Measurements from ENCODE around the gene CNTLN. TPM values are rescaled to one million over a fixed set of nuclear protein-coding genes. Genes with fewer than 3 reads are reported as not detected.

The CNTLN gene
- total RNA-seq, 1 experiment from 2014 or later, result 15.0 TPM

- no peak overlapping the region for H4K8ac ChIP-seq (replicated peaks; ENCODE audit: insufficient read length, low read depth, low read length)
- DNase-seq, result no peak
- Mint-ChIP-seq H3K9me3 (no peaks in the 10 kb centered on the region), H3K27me3 (ENCODE audit: low read depth) (no peaks in the 10 kb centered on the region), H3K4me1 (peaks cover 16 to 21% of the 10 kb centered on the region in 2 experiments), H3K36me3 (ENCODE audit: insufficient read depth in 1 of 3, low read depth in 3 of 3) (no peaks in the 10 kb centered on the region), H3K4me3 (no peak overlapping the region), H3K27ac (peak overlapping the region in 2 of 3 experiments; percentile 37 to 81; a peak in 3 of 7 replicates)
- H3K23me2 ChIP-seq (ENCODE audit: insufficient read length, low read depth, low read length, poor library complexity, severe bottlenecking), result no peaks in the 10 kb centered on the region
- no peaks in the 10 kb centered on the region for H4K20me1 ChIP-seq (ENCODE audit: control insufficient read depth, insufficient read depth, insufficient read length)
- H2AK5ac ChIP-seq (ENCODE audit: insufficient read length, low read length), result no peak overlapping the region
- no peak overlapping the region for H3K23ac ChIP-seq (ENCODE audit: insufficient read length, low read depth, low read length)
- H3K27me3 ChIP-seq (ENCODE audit: insufficient read depth, low read length), result no peaks in the 10 kb centered on the region
- H3K79me2 ChIP-seq (ENCODE audit: insufficient read depth, low read length), result no peaks in the 10 kb centered on the region
- H3K4me1 ChIP-seq (ENCODE audit: insufficient read depth, low read length), result no peaks in the 10 kb centered on the region; the same call in 1 of the 2 replicates
- no peak overlapping the region for H3T11ph ChIP-seq (ENCODE audit: low read length)
- H2BK15ac ChIP-seq (ENCODE audit: low read depth, low read length), result no peak overlapping the region
- H4K5ac ChIP-seq (ENCODE audit: insufficient read length, low read depth, low read length), result no peak overlapping the region
- H2AFZ ChIP-seq (ENCODE audit: low read length), result no peak overlapping the region
- no peak overlapping the region for H3K14ac ChIP-seq (ENCODE audit: insufficient read depth, low read length)
- H4K91ac ChIP-seq (ENCODE audit: insufficient read length, low read depth, low read length), result no peak overlapping the region
- H2BK120ac ChIP-seq (ENCODE audit: low read depth, low read length, poor library complexity, severe bottlenecking), result no peak overlapping the region
- H2BK5ac ChIP-seq (ENCODE audit: insufficient read length, low read length), result no peak overlapping the region
- no peak for TF ChIP-seq CTCF (conservative IDR thresholded peaks at IDR 0.05)
- H3K79me1 ChIP-seq (ENCODE audit: insufficient read depth, low read depth, low read length, poor library complexity, severe bottlenecking), result no peaks in the 10 kb centered on the region
- no CpG with 5 or more reads among the region's 4 CpGs for WGBS (ENCODE audit: extremely low coverage, insufficient read length, low lambda C conversion rate)
- H2BK12ac ChIP-seq (ENCODE audit: insufficient read length, low read depth, low read length), result no peak overlapping the region
- H2BK20ac ChIP-seq (ENCODE audit: low read depth, low read length, poor library complexity, severe bottlenecking), result no peak overlapping the region
- no peak overlapping the region for H3K56ac ChIP-seq (ENCODE audit: insufficient read length, low read depth, low read length)
- no peak overlapping the region for H3K27ac ChIP-seq (ENCODE audit: insufficient read length, low read depth, low read length)
- H3K4ac ChIP-seq (ENCODE audit: low read depth, low read length), result no peak overlapping the region
- no peaks in the 10 kb centered on the region for H3K9me3 ChIP-seq (ENCODE audit: control insufficient read depth, low read depth, low read length)
- H3K9ac ChIP-seq (ENCODE audit: extremely low read depth, insufficient read length, low read length), result no peak overlapping the region
- H3K18ac ChIP-seq (ENCODE audit: insufficient read length, low read depth, low read length), result no peak overlapping the region
- H3K4me2 ChIP-seq (ENCODE audit: insufficient read depth, insufficient read length, low read length), result no peak overlapping the region
Measured at GRCh38 chr9:17519761-17520160, 384.9 kb downstream of the CNTLN start.
